HCT116 (cell line): Measurements from ENCODE around the gene SLC38A6. TPM values are rescaled to one million over a fixed set of nuclear protein-coding genes. Genes with fewer than 3 reads are reported as not detected.

Source experiments
- ATAC-seq: fragments of 200-7000 bp; cut with Tn5 transposase; 2 replicates; pipeline ENCODE4 v1.9.1; 2020; ENCODE audit warnings: mild to moderate bottlenecking, moderate library complexity
- BruUV-seq: library from RNA; stranded (reverse); fragments of 400-500 nt; replicated peaks from 2 replicates; lab custom pipeline; 2021; lab: Mats Ljungman, UMichigan
- CTCF ChIA-PET: fragments of 300-600 bp; sonication (Branson Sonifier 250); formaldehyde crosslinking; loops from one replicate; lab custom pipeline; 2021; ENCODE audit warnings: antibody characterized with exemption; lab: Charles Lee
- POLR2A ChIA-PET: fragments of 300-600, 350-600 bp; sonication (Branson Sonifier 250); formaldehyde crosslinking; loops from one replicate; lab custom pipeline; 2021; ENCODE audit warnings: antibody characterized with exemption; lab: Charles Lee
- RAD21 ChIA-PET, 2 experiments: fragments of 300-600 bp; sonication (Branson Sonifier 250); formaldehyde crosslinking; loops; one replicate each; lab custom pipeline; 2023; ENCODE audit warnings: low total read pairs in 2 of 2; ENCODE audit not compliant: uncharacterized antibody in 2 of 2, unreplicated experiment in 2 of 2, low non-redundant PET in 1 of 2; lab: Charles Lee
- DNase-seq: peaks from one replicate; pipeline ENCODE4 v3.0.0-alpha.2; 2010; ENCODE audit warnings: low read depth, low spot score
- H2AFZ ChIP-seq: fragments of 200-600 bp; shearing (Covaris generic), sonication (generic); 2 replicates; pipeline ENCODE4 v1.6.1; 2017; ENCODE audit warnings: low read depth, mixed run types, mixed read lengths, antibody characterized with exemption, low read length; ENCODE audit not compliant: poor library complexity, severe bottlenecking
- H3K27ac ChIP-seq: 2 replicates; pipeline ENCODE4 v1.5.1; 2012; ENCODE audit warnings: low read depth, low read length
- H3K27me3 ChIP-seq: fragments of 200-600 bp; sonication (generic); 2 replicates; pipeline ENCODE4 v1.6.1; 2016; ENCODE audit warnings: mixed run types, low read length, mixed read lengths; ENCODE audit not compliant: insufficient read depth
- H3K36me3 ChIP-seq, 2 experiments: fragments of 200-500 bp in 1 of 2; fragments of 200-600 bp in 1 of 2; sonication (Bioruptor generic) in 1 of 2; sonication (generic) in 1 of 2; 2 replicates each; pipeline versions ENCODE4 v1.5.1 to v1.6.1; 2014 to 2016; ENCODE audit warnings: low read length in 2 of 2, inconsistent platforms in 1 of 2, mixed read lengths in 1 of 2, mixed run types in 1 of 2; ENCODE audit not compliant: insufficient read depth in 2 of 2, control insufficient read depth in 1 of 2
- H3K4me1 ChIP-seq, 2 experiments: fragments of 200-600 bp in 1 of 2; sonication (generic) in 1 of 2; 2 replicates each; pipeline versions ENCODE4 v1.5.1 to v1.6.1; 2012 to 2017; ENCODE audit warnings: low read length in 2 of 2, inconsistent platforms in 1 of 2, mild to moderate bottlenecking in 1 of 2, mixed read lengths in 1 of 2, mixed run types in 1 of 2, moderate library complexity in 1 of 2; ENCODE audit not compliant: insufficient read depth in 2 of 2, control insufficient read depth in 1 of 2
- H3K4me2 ChIP-seq: fragments of 200-600 bp; sonication (generic); 2 replicates; pipeline ENCODE4 v1.6.1; 2017; ENCODE audit warnings: mixed run types, low read length, mixed read lengths
- H3K4me3 ChIP-seq, 2 experiments: fragments of 200-600 bp in 1 of 2; sonication (generic) in 1 of 2; replicated peaks in 1 of 2; 2 replicates each; pipeline ENCODE4 v1.5.1; 2011 to 2016; ENCODE audit warnings: low read length in 2 of 2, control low read depth in 1 of 2, low read depth in 1 of 2, mild to moderate bottlenecking in 1 of 2, mixed read lengths in 1 of 2, mixed run types in 1 of 2
- H3K79me2 ChIP-seq: fragments of 200-600 bp; sonication (generic); 2 replicates; pipeline ENCODE4 v1.6.1; 2017; ENCODE audit warnings: mild to moderate bottlenecking, mixed run types, low read length, moderate library complexity, mixed read lengths; ENCODE audit not compliant: insufficient read depth
- H3K9ac ChIP-seq: fragments of 200-600 bp; sonication (generic); 2 replicates; pipeline ENCODE4 v1.6.1; 2016; ENCODE audit warnings: low read length, mixed read lengths
- H3K9me2 ChIP-seq: fragments of 200-600 bp; sonication (generic), shearing (Covaris generic); 2 replicates; pipeline ENCODE4 v1.6.1; 2017; ENCODE audit warnings: mixed run types, mild to moderate bottlenecking, moderate library complexity; ENCODE audit not compliant: insufficient read depth
- H3K9me3 ChIP-seq, 2 experiments: fragments of 200-500 bp in 1 of 2; fragments of 200-600 bp in 1 of 2; sonication (Bioruptor generic) in 1 of 2; sonication (generic) in 1 of 2; 2 replicates each; pipeline ENCODE4 v1.6.1; 2014 to 2017; ENCODE audit warnings: low read length in 2 of 2, mixed read lengths in 2 of 2, inconsistent platforms in 1 of 2, low read depth in 1 of 2, mild to moderate bottlenecking in 1 of 2, mixed run types in 1 of 2, moderate library complexity in 1 of 2; ENCODE audit not compliant: control insufficient read depth in 1 of 2, insufficient read depth in 1 of 2
- H4K20me1 ChIP-seq: fragments of 200-600 bp; sonication (generic), shearing (Covaris generic); 2 replicates; pipeline ENCODE4 v1.6.1; 2017; ENCODE audit warnings: mixed run types, mild to moderate bottlenecking, moderate library complexity; ENCODE audit not compliant: insufficient read depth
- CBX3 ChIP-seq: IDR thresholded peaks from 2 replicates; pipeline ENCODE4 v1.6.1; 2012; ENCODE audit warnings: low read depth
- CEBPB ChIP-seq: IDR thresholded peaks from 2 replicates; pipeline ENCODE4 v1.6.1; 2012; ENCODE audit warnings: low read depth
- EGR1 ChIP-seq: IDR thresholded peaks from 2 replicates; pipeline ENCODE4 v1.6.1; 2012; ENCODE audit warnings: low read depth
- ELF1 ChIP-seq: IDR thresholded peaks from 2 replicates; pipeline ENCODE4 v1.6.1; 2012; ENCODE audit warnings: low read depth, borderline replicate concordance
- EZH2 ChIP-seq: fragments of 200-600 bp; sonication (generic); IDR thresholded peaks from 2 replicates; pipeline ENCODE4 v1.6.1; 2017; ENCODE audit warnings: antibody characterized with exemption, mixed run types
- EZH2phosphoT487 ChIP-seq: fragments of 200-600 bp; IDR thresholded peaks from 2 replicates; pipeline ENCODE4 v1.6.1; 2018; ENCODE audit warnings: antibody characterized with exemption, borderline replicate concordance
- FOSL1 ChIP-seq: IDR thresholded peaks from 2 replicates; pipeline ENCODE4 v1.6.1; 2012; ENCODE audit warnings: low read depth
- JUND ChIP-seq: IDR thresholded peaks from 2 replicates; pipeline ENCODE4 v1.6.1; 2012
- RAD21 ChIP-seq: IDR thresholded peaks from 2 replicates; pipeline ENCODE4 v1.6.1; 2012; ENCODE audit warnings: low read depth, mild to moderate bottlenecking
- SP1 ChIP-seq: IDR thresholded peaks from 2 replicates; pipeline ENCODE4 v1.6.1; 2012; ENCODE audit warnings: low read depth
- SRF ChIP-seq: IDR thresholded peaks from 2 replicates; pipeline ENCODE4 v1.6.1; 2012; ENCODE audit warnings: low read depth
- ZNF274 ChIP-seq: fragments of 200-500 bp; sonication (Bioruptor generic); IDR thresholded peaks from 2 replicates; pipeline ENCODE4 v1.6.1; 2014; ENCODE audit warnings: mild to moderate bottlenecking, low read depth, low read length, inconsistent platforms
- intact Hi-C: fragments of 100-400 bp; cut with micrococcal nuclease; formaldehyde crosslinking; loops from 2 replicates; pipeline ENCODE4 v1.10.0; 2022
- total RNA-seq: library from RNA; stranded (reverse); gene quantifications from one replicate; pipeline ENCODE4 v1.2.1, GENCODE V29; 2021; ENCODE audit not compliant: unreplicated experiment
- TF ChIP-seq, protein P1 (sequence below): IDR thresholded peaks from 2 replicates; pipeline ENCODE4 v1.6.1; 2011; ENCODE audit warnings: mild to moderate bottlenecking, low read length, moderate library complexity; ENCODE audit not compliant: insufficient replicate concordance; ENCODE audit errors: extremely low read depth

The SLC38A6 gene
- total RNA-seq, 1 experiment from 2014 or later: 9.5 TPM

DNA sequence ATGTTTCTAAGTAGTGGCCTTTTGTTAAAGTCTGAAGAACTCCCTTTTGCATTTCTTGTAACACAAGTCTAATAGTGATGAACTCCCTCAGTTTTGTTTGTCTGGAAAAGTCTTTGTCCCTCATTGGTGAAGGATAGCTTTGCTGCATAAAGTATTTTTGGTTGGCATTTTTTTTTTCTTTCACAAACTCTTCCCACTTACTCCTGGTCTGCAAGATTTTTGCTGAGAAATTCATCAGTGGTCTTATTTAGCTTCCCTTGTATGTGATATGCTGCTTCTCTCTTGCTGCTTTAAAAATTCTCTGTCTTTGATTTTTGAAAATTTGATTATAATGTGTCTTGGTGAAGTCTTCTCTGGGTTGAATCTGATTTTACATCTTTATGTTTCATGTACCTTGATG is 22.9 kb upstream of the SLC38A6 start:
- H3K9ac ChIP-seq: no peak overlapping the region
- TF ChIP-seq CBX3 (0 out of 2 replicates have a peak, but pooled peaks have one; percentile 43), FOSL1 (no peak)
- TF ChIP-seq, all 23 proteins: peak for 1
- no peak for ATAC-seq
- RAD21 ChIA-PET: no interaction called here
- H3K4me3 ChIP-seq: no peak overlapping the region
- no peak overlapping the region for H3K4me2 ChIP-seq
- H3K36me3 ChIP-seq: no peaks in the 10 kb centered on the region; a peak in 1 of 4 replicates
- CTCF ChIA-PET: no interaction called here
- no TSS peak for BruUV-seq
- H3K27ac ChIP-seq: no peak overlapping the region
- intact Hi-C loops: no loop called here
- no peaks in the 10 kb centered on the region for H3K27me3 ChIP-seq
- no peaks in the 10 kb centered on the region; a peak in 1 of 4 replicates for H3K9me3 ChIP-seq
- H4K20me1 ChIP-seq: no peaks in the 10 kb centered on the region
- DNase-seq: no peak
- H3K9me2 ChIP-seq: no peaks in the 10 kb centered on the region
- H3K79me2 ChIP-seq: no peaks in the 10 kb centered on the region
- POLR2A ChIA-PET: no interaction called here
- H2AFZ ChIP-seq: no peak overlapping the region
- H3K4me1 ChIP-seq: no peaks in the 10 kb centered on the region

DNA sequence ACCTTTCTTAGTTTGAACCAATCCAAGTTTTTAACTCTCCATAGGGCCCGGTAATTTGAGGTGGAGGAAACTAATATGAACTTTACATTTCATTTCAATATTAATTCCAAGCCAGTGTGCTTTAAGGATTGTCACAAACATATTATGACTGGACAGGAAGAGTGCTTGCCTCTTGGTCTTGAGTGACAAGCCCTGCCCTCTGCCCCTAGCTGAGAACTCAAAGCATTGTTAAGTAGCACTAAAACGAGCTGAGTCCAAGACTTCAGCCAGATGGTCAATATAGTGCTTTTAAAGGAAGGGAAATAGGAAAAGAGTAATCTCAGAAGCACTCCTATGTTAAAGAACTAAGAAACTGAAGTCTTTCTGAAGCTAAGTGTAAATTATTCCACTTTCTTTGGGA is 17.3 kb upstream of the SLC38A6 start:
- CTCF ChIA-PET: no interaction called here
- POLR2A ChIA-PET: no interaction called here
- no peak overlapping the region for H3K4me3 ChIP-seq
- no peaks in the 10 kb centered on the region for H3K9me2 ChIP-seq
- intact Hi-C loops: no loop called here
- DNase-seq (no peak), ATAC-seq (no peak)
- no peaks in the 10 kb centered on the region for H3K9me3 ChIP-seq
- no peaks in the 10 kb centered on the region for H3K36me3 ChIP-seq
- H3K9ac ChIP-seq: no peak overlapping the region
- no peaks in the 10 kb centered on the region for H3K4me1 ChIP-seq
- RAD21 ChIA-PET: no interaction called here
- no peak overlapping the region for H3K4me2 ChIP-seq
- no peaks in the 10 kb centered on the region for H3K79me2 ChIP-seq
- H3K27ac ChIP-seq: no peak overlapping the region
- no peak overlapping the region for H2AFZ ChIP-seq
- no peaks in the 10 kb centered on the region for H4K20me1 ChIP-seq
- TF ChIP-seq, protein P1, sequence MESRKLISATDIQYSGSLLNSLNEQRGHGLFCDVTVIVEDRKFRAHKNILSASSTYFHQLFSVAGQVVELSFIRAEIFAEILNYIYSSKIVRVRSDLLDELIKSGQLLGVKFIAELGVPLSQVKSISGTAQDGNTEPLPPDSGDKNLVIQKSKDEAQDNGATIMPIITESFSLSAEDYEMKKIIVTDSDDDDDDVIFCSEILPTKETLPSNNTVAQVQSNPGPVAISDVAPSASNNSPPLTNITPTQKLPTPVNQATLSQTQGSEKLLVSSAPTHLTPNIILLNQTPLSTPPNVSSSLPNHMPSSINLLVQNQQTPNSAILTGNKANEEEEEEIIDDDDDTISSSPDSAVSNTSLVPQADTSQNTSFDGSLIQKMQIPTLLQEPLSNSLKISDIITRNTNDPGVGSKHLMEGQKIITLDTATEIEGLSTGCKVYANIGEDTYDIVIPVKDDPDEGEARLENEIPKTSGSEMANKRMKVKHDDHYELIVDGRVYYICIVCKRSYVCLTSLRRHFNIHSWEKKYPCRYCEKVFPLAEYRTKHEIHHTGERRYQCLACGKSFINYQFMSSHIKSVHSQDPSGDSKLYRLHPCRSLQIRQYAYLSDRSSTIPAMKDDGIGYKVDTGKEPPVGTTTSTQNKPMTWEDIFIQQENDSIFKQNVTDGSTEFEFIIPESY: no peak
- TF ChIP-seq RAD21 (no peak), EZH2 (no peak), EGR1 (no peak), SP1 (no peak), ELF1 (no peak), EZH2phosphoT487 (no peak), JUND (no peak), ZNF274 (no peak), CEBPB (no peak), SRF (no peak)
- H3K27me3 ChIP-seq: no peaks in the 10 kb centered on the region
- BruUV-seq: no TSS peak
